Heart left ventricle (tissue), 16 donors: Measurements from ENCODE around the gene ATXN2. TPM values are rescaled to one million over a fixed set of nuclear protein-coding genes. Genes with fewer than 3 reads are reported as not detected.
"Not testable (repeated sequence)": the region's sequence is repeated elsewhere in the genome, so short reads cannot be mapped to it uniquely, and the experiment has no call there.

Experiments
- ATAC-seq, 4 donors: fragments of 200-7000 bp; cut with Tn5 transposase; one replicate each; pipeline ENCODE4 v1.9.1; 2020 to 2022; ENCODE audit warnings: moderate library complexity in 4 of 4, mild to moderate bottlenecking in 3 of 4, moderate number of reproducible peaks in 1 of 4
- DNase-seq, 5 donors: peaks; one replicate each; pipeline ENCODE4 v3.0.0-alpha.2; 2020
- H3K27ac ChIP-seq, 12 donors: fragments of 200-600 bp; sonication (generic) in 4 of 12; one replicate each; pipeline versions ENCODE4 v1.5.0 to v1.8.0; 2016 to 2022; ENCODE audit warnings: mild to moderate bottlenecking in 2 of 12
- H3K27me3 ChIP-seq, 9 donors: fragments of 200-600 bp; sonication (generic) in 2 of 9; one replicate each; pipeline versions ENCODE4 v1.5.1 to v1.8.0; 2016 to 2022; ENCODE audit warnings: mild to moderate bottlenecking in 3 of 9
- H3K36me3 ChIP-seq, 9 donors: fragments of 200-600 bp; sonication (generic) in 2 of 9; one replicate each; pipeline versions ENCODE4 v1.5.0 to v1.8.0; 2018 to 2022; ENCODE audit warnings: mild to moderate bottlenecking in 2 of 9
- H3K4me1 ChIP-seq, 12 donors: fragments of 200-600 bp; sonication (generic) in 4 of 12; one replicate each; pipeline versions ENCODE4 v1.5.0 to v1.8.0; 2016 to 2022; ENCODE audit warnings: mild to moderate bottlenecking in 3 of 12
- H3K4me3 ChIP-seq, 12 donors: fragments of 200-600 bp; sonication (generic) in 4 of 12; one replicate each; pipeline versions ENCODE4 v1.5.0 to v1.8.0; 2017 to 2022; ENCODE audit warnings: mild to moderate bottlenecking in 9 of 12, moderate library complexity in 4 of 12
- H3K9me3 ChIP-seq, 12 donors: fragments of 200-600 bp; sonication (generic) in 4 of 12; one replicate each; pipeline versions ENCODE4 v1.5.0 to v1.8.0; 2016 to 2022; ENCODE audit warnings: mild to moderate bottlenecking in 1 of 12
- CTCF ChIP-seq, 12 donors: fragments of 200-600 bp; sonication (generic) in 4 of 12; IDR thresholded peaks; one replicate each; pipeline versions ENCODE4 v1.5.0 to v1.8.0; 2018 to 2022; ENCODE audit warnings: antibody characterized with exemption in 12 of 12, mild to moderate bottlenecking in 5 of 12
- POLR2A ChIP-seq, 2 donors: fragments of 450-650 bp; IDR thresholded peaks; one replicate each; pipeline ENCODE4 v1.6.1; 2017; ENCODE audit warnings: antibody characterized with exemption in 2 of 2, mild to moderate bottlenecking in 2 of 2, moderate library complexity in 2 of 2
- WGBS, 4 donors: extraction: QIAGEN DNeasy Blood & Tissue Kit in 2 of 4; methylation state at CpG; one replicate each; pipeline versions ENCODE4 v1.1.5 to v1.1.7; 2013 to 2018; 5-methylcytosine and 5-hydroxymethylcytosine counted together
- intact Hi-C, 10 donors: fragments of 100-400 bp; cut with DNase I; formaldehyde crosslinking; loops; one replicate each; pipeline versions ENCODE4 v1.11.1 to v1.14.2; 2022
- polyA plus RNA-seq, 2 donors: library from polyadenylated mRNA; stranded (reverse); fragments of 200-250 nt; gene quantifications; one replicate each; pipeline ENCODE4 v1.2.3, GENCODE V29; 2013
- total RNA-seq, 9 donors: library from RNA; depleted of rRNA in 2 of 9; stranded (reverse); fragments of >200 nt in 2 of 9; fragmentation: NEBNext Ultra II Directional in 3 of 9; extraction: Animal tissue kit (Norgen Biotek cat#: 25700) in 3 of 9; gene quantifications; one replicate each; pipeline versions ENCODE4 v1.1.0 to v1.2.4, GENCODE V29; 2016 to 2023
- donor health status: ischemic (EF 13 %, LVEDD 7.1; RV severe dilation, severe dysfunction).
- donor health status: healthy with polysubstance abuse.
- donor health status: DM: no; HTN: yes; CAD: no.
- donor health status: DM: no; HTN: no; CAD: no.
- donor health status: ischemic (EF 25% LVEDD 6.9; RV normal size, moderate dysfunction).
- donor health status: ischemic (EF 25% LVEDD 5.7; RV mildly dilated, moderate dysfunction).
- donor health status: healthy.
- donor health status: DM: yes; HTN: yes; CAD: no.
- donor health status: ischemic (EF 35%, LVEDD 5.7; RV mildly dilated, moderate dysfunction).
- donor health status: nonischemic (EF 11% LVEDD 7.7; RV severe dilation, severe dysfunction).
- donor health status: DM: yes; HTN: yes; CAD: no.
- donor health status: PGD.
- donor health status: ischemic (EF 29% LVEDD 5.4; RV normal size, mild dysfunction).
- donor health status: nonischemic (EF 23%, LVEDD 6.1; RV moderate dilation, normal function).

The ATXN2 gene
- total and polyA plus RNA-seq, 11 donors: 23.6 to 59.3 (median 46.8) TPM

- intact Hi-C loops: loop anchor here in 3 of 10 donors (2.0 to 5.0 kb wide), 2 partner anchors 43 to 46 kb away; no protein-coding TSS in a partner anchor
- Histone ChIP-seq H3K4me3 (peak overlapping the region in 11 of 12 donors; percentile 62 to 98 (median 94)), H3K27me3 (no peaks in the 10 kb centered on the region), H3K36me3 (peaks cover 0 to 5% (median 0%) of the 10 kb centered on the region in 9 donors), H3K4me1 (peaks cover 23 to 65% (median 56%) of the 10 kb centered on the region in 12 donors), H3K27ac (peak overlapping the region; percentile 12 to 99 (median 97)), H3K9me3 (no peaks in the 10 kb centered on the region)
- TF ChIP-seq CTCF (IDR thresholded peaks at IDR 0.05): no peak
- TF ChIP-seq POLR2A (IDR thresholded peaks at IDR 0.05): no peak
- DNase-seq (peak in 1 of 5 donors; percentile 52), ATAC-seq (no peak)
- 37 to 53% (median 41%) methylated on average over 16 to 21 of the region's 21 CpGs for WGBS, 4 donors
These were observed 194.6 kb downstream of the ATXN2 start for GRCh38 chr12:111404362-111405148.

DNA sequence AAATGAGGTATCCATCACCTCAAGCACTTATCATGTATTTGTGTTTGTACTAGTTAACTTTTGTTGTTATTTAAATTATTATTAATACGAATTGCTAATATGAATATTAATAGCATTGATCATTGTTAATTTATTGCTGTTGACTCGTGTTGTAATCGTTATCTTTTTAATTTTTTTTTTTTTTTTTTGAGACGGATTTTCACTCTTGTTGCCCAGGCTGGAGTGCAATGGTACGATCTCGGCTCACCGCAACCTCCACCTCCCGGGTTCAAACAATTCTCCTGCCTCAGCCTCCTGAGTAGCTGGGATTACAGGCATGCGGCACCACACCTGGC, 196.7 kb downstream of the ATXN2 start:
- not testable (repeated sequence) for ATAC-seq, DNase-seq, H3K27me3 ChIP-seq, H3K9me3 ChIP-seq, H3K36me3 ChIP-seq
- WGBS, 4 donors: 69 to 85% (median 80%) methylated on average over 9 of the region's 9 CpGs
- intact Hi-C loops: loop anchor here in 1 of 10 donors (2.0 kb wide), 1 partner anchor 44 kb away; no protein-coding TSS in a partner anchor
- H3K4me3 ChIP-seq: peak overlapping the region in 2 of 12 donors; percentile 3 to 24
- H3K27ac ChIP-seq: peak overlapping the region; percentile 56 to 99 (median 97)
- H3K4me1 ChIP-seq: peaks cover 8 to 58% (median 35%) of the 10 kb centered on the region in 12 donors

Other genes with a start within 250 kb of the ATXN2 start
- 10 to 100 TPM; 12.8 to 48.7 (median 23.7) TPM for gene PHETA1, start 230.2 kb downstream of the ATXN2 start, total RNA-seq
- gene PHETA1, start 230.2 kb downstream of the ATXN2 start, polyA plus RNA-seq: 10 to 100 TPM; 29.5 to 35.1 TPM
- 10 to 100 TPM; 35.8 to 76.7 (median 40.3) TPM for gene SH2B3, start 193.4 kb downstream of the ATXN2 start, total RNA-seq
- gene SH2B3, start 193.4 kb downstream of the ATXN2 start, polyA plus RNA-seq: 10 to 100 TPM; 11.3 to 16.8 TPM
- gene BRAP, start 86.6 kb upstream of the ATXN2 start, total RNA-seq: 10 to 100 TPM; 12.1 to 19.7 (median 15.9) TPM
- 10 to 100 TPM in 1 of 2 donors, 1 to 10 TPM in 1; 6.7 to 10.2 TPM for gene BRAP, start 86.6 kb upstream of the ATXN2 start, polyA plus RNA-seq
- gene ACAD10, start 86.7 kb upstream of the ATXN2 start, total RNA-seq: 10 to 100 TPM; 18.0 to 46.0 (median 28.6) TPM
- gene ACAD10, start 86.7 kb upstream of the ATXN2 start, polyA plus RNA-seq: 10 to 100 TPM; 10.7 to 26.4 TPM
- gene ALDH2, start 167.6 kb upstream of the ATXN2 start, total RNA-seq: 100 to 1,000 TPM; 176 to 303 (median 260) TPM
- 100 to 1,000 TPM; 135 to 176 TPM for gene ALDH2, start 167.6 kb upstream of the ATXN2 start, polyA plus RNA-seq
- 10 to 100 TPM; 20.2 to 28.7 (median 25.2) TPM for gene MAPKAPK5, start 242.9 kb upstream of the ATXN2 start, total RNA-seq
- 10 to 100 TPM in 1 of 2 donors, 1 to 10 TPM in 1; 8.0 to 27.5 TPM for gene MAPKAPK5, start 242.9 kb upstream of the ATXN2 start, polyA plus RNA-seq